HepG2 (cell line): Measurements from ENCODE around the gene NPEPL1. TPM values are rescaled to one million over a fixed set of nuclear protein-coding genes. Genes with fewer than 3 reads are reported as not detected.

Source experiments
- CEBPG ChIP-seq: IDR thresholded peaks from 2 replicates; pipeline ENCODE4 v1.6.1; 2016
- DRAP1 ChIP-seq: IDR thresholded peaks from 2 replicates; pipeline ENCODE4 v1.6.1; 2016; ENCODE audit warnings: missing genetic modification reagents, missing compliant biosample characterization
- GLI4 ChIP-seq: sonication (generic); formaldehyde crosslinking; IDR thresholded peaks from 2 replicates; pipeline ENCODE4 v1.5.1; 2020; ENCODE audit warnings: missing genetic modification reagents, mild to moderate bottlenecking, moderate library complexity, borderline replicate concordance
- GTF2F1 ChIP-seq: fragments of 150-350 bp; IDR thresholded peaks from 2 replicates; pipeline ENCODE4 v1.6.1; 2014; ENCODE audit warnings: low read length
- HOXA7 ChIP-seq: sonication (generic); formaldehyde crosslinking; IDR thresholded peaks from 2 replicates; pipeline ENCODE4 v1.8.1; 2022; ENCODE audit warnings: mild to moderate bottlenecking, missing genetic modification reagents, moderate library complexity
- NR3C1 ChIP-seq: sonication (generic); formaldehyde crosslinking; IDR thresholded peaks from 2 replicates; pipeline ENCODE4 v1.4.0; 2020; ENCODE audit warnings: missing genetic modification reagents
- NRL ChIP-seq: sonication (generic); formaldehyde crosslinking; IDR thresholded peaks from 2 replicates; pipeline ENCODE4 v1.5.0; 2020; ENCODE audit warnings: missing genetic modification reagents, mild to moderate bottlenecking, moderate library complexity, borderline replicate concordance
- PITX1 ChIP-seq: sonication (generic); formaldehyde crosslinking; IDR thresholded peaks from 2 replicates; pipeline ENCODE4 v1.5.1; 2020; ENCODE audit warnings: mild to moderate bottlenecking, missing genetic modification reagents
- SMAD3 ChIP-seq: sonication (generic); formaldehyde crosslinking; IDR thresholded peaks from 2 replicates; pipeline ENCODE4 v1.4.0; 2020; ENCODE audit warnings: missing genetic modification reagents
- SNAPC2 ChIP-seq: sonication (generic); formaldehyde crosslinking; IDR thresholded peaks from 2 replicates; pipeline ENCODE4 v1.8.1; 2022; ENCODE audit warnings: mild to moderate bottlenecking, missing genetic modification reagents
- SNRNP70 ChIP-seq: fragments of 200-400 bp; formaldehyde crosslinking; IDR thresholded peaks from 2 replicates; pipeline ENCODE4 v1.6.1; 2017; ENCODE audit warnings: mild to moderate bottlenecking, low read depth, low read length, moderate library complexity
- TBP ChIP-seq: sonication (generic); formaldehyde crosslinking; IDR thresholded peaks from 2 replicates; pipeline ENCODE4 v1.5.0; 2020; ENCODE audit warnings: missing genetic modification reagents
- TOPORS ChIP-seq: sonication (generic); formaldehyde crosslinking; IDR thresholded peaks from 2 replicates; pipeline ENCODE4 v1.8.0; 2023; ENCODE audit warnings: mild to moderate bottlenecking, missing genetic modification reagents
- ZNF12 ChIP-seq: sonication (generic); formaldehyde crosslinking; IDR thresholded peaks from 2 replicates; pipeline ENCODE4 v1.5.0; 2020; ENCODE audit warnings: missing genetic modification reagents
- ZNF260 ChIP-seq: sonication (generic); formaldehyde crosslinking; IDR thresholded peaks from 2 replicates; pipeline ENCODE4 v1.4.0; 2020; ENCODE audit warnings: missing genetic modification reagents, low read depth, mild to moderate bottlenecking, borderline replicate concordance
- ZNF451 ChIP-seq: sonication (generic); formaldehyde crosslinking; IDR thresholded peaks from 2 replicates; pipeline ENCODE4 v1.5.0; 2020; ENCODE audit warnings: mild to moderate bottlenecking, missing genetic modification reagents
- ZNF530 ChIP-seq: sonication (generic); formaldehyde crosslinking; IDR thresholded peaks from 2 replicates; pipeline ENCODE4 v1.5.0; 2020; ENCODE audit warnings: low read depth, mild to moderate bottlenecking, missing genetic modification reagents
- ZNF567 ChIP-seq: sonication (generic); formaldehyde crosslinking; IDR thresholded peaks from 2 replicates; pipeline ENCODE4 v1.8.1; 2023; ENCODE audit warnings: mild to moderate bottlenecking, missing genetic modification reagents, borderline replicate concordance
- ZNF580 ChIP-seq: IDR thresholded peaks from 2 replicates; pipeline ENCODE4 v1.6.1; 2016; ENCODE audit warnings: low read depth, borderline replicate concordance
- ZNF614 ChIP-seq: IDR thresholded peaks from 2 replicates; pipeline ENCODE4 v1.6.1; 2018; ENCODE audit warnings: missing biosample characterization, missing genetic modification reagents, inconsistent platforms, borderline replicate concordance
- polyA plus RNA-seq, 8 experiments: library from polyadenylated mRNA; depleted of rRNA in 3 of 8; stranded (reverse) in 7 of 8; unstranded in 1 of 8; fragments of >200 nt; fragmentation: Illumina TruSeq in 4 of 8; extraction: Trizol in 4 of 8; gene quantifications; 2 replicates each; pipeline versions ENCODE4 v1.2.1 to v1.2.3, GENCODE V29; 2011 to 2016; ENCODE audit warnings: low read depth in 4 of 8, missing spikeins in 1 of 8, mixed read lengths in 1 of 8; ENCODE audit not compliant: insufficient read depth in 1 of 8
- total RNA-seq, 5 experiments: library from RNA; depleted of rRNA; stranded (reverse); fragments of >200 nt; fragmentation: Illumina TruSeq; extraction: Trizol; gene quantifications; 2 replicates each; pipeline ENCODE4 v1.2.3, GENCODE V29; 2016; ENCODE audit warnings: low read depth in 1 of 5
- TF ChIP-seq, protein P1 (sequence below): sonication (generic); formaldehyde crosslinking; IDR thresholded peaks from 2 replicates; pipeline ENCODE4 v1.4.0; 2020; ENCODE audit warnings: missing genetic modification reagents
- TF ChIP-seq, protein P2 (sequence below): sonication (generic); formaldehyde crosslinking; IDR thresholded peaks from 2 replicates; pipeline ENCODE4 v1.8.0; 2022; ENCODE audit warnings: mild to moderate bottlenecking, missing genetic modification reagents; ENCODE audit not compliant: insufficient replicate concordance
- TF ChIP-seq, protein P3 (sequence below): IDR thresholded peaks from 2 replicates; pipeline ENCODE4 v1.6.1; 2016; ENCODE audit warnings: low read depth, control low read depth

The NPEPL1 gene
- total and polyA plus RNA-seq, 2 of the 13 experiments (the other 11 are each of a cell fraction or from before 2014, with no cell fraction given): 4.1 to 7.5 TPM

DNA sequence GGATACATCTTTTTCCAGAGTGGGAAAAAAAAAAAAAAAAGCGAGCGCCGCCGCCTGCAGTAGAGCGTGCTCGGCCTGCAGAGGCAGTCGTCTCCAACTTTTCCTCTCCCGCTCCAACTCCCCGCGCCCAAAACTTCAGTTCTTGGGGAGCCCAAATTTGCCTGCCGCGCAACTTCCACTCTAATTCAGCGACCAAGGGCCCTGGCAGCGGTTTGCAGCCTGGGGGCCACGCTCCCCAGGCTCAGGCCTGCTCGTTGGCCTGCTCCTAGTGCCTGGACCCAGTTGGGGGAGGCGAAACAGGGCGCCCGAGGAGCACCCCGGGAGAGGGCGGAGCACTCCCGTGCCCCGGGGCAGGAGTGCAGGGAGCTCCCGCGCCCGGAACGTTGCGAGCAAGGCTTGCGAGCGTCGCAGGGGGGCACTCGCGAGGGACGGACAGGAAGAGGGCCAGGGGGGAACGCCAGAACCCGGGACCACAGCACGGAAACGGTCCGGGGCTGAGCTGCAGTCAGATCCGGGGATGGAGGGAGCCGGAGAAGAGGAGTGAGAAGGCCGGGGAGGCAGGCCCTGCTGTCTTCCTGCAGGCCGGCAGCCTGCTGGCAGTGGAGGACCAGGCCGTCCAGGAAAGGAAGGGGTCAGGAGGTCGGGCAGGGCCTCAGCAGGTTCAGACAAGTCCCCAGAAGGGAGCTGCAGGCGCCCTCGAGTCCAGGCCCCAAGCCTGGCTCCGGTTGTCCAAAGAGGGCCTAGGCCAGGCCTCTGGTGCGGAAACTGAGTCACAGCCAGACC lies 41.6 kb upstream of the NPEPL1 start, which contains the start of gene STX16 (continued):
- TF ChIP-seq ZNF451 (CRISPR knock-in tag) (peak; percentile 99), ZNF567 (peak; percentile 99), SMAD3 (CRISPR knock-in tag) (peak; percentile 100), SNAPC2 (peak; percentile 97), GTF2F1 (peak; percentile 89), ZNF580 (CRISPR knock-in tag) (peak; percentile 99), ZNF530 (CRISPR knock-in tag) (peak; percentile 95; the same call in 1 of the 2 replicates), SNRNP70 (no peak), PITX1 (CRISPR knock-in tag) (peak; percentile 95), TOPORS (CRISPR knock-in tag) (peak; percentile 98), ZNF12 (CRISPR knock-in tag) (peak; percentile 95), CEBPG (peak; percentile 75), HOXA7 (CRISPR knock-in tag) (peak; percentile 97), ZNF614 (CRISPR knock-in tag) (peak; percentile 99), ZNF260 (CRISPR knock-in tag) (peak; percentile 64; the same call in 1 of the 2 replicates), DRAP1 (CRISPR knock-in tag) (peak; percentile 82; the same call in 1 of the 2 replicates), TBP (CRISPR knock-in tag) (peak; percentile 94), NR3C1 (CRISPR knock-in tag) (no peak; the same call in none of the 2 replicates), GLI4 (peak; percentile 84), NRL (CRISPR knock-in tag) (peak; percentile 99)
- TF ChIP-seq, protein P1, sequence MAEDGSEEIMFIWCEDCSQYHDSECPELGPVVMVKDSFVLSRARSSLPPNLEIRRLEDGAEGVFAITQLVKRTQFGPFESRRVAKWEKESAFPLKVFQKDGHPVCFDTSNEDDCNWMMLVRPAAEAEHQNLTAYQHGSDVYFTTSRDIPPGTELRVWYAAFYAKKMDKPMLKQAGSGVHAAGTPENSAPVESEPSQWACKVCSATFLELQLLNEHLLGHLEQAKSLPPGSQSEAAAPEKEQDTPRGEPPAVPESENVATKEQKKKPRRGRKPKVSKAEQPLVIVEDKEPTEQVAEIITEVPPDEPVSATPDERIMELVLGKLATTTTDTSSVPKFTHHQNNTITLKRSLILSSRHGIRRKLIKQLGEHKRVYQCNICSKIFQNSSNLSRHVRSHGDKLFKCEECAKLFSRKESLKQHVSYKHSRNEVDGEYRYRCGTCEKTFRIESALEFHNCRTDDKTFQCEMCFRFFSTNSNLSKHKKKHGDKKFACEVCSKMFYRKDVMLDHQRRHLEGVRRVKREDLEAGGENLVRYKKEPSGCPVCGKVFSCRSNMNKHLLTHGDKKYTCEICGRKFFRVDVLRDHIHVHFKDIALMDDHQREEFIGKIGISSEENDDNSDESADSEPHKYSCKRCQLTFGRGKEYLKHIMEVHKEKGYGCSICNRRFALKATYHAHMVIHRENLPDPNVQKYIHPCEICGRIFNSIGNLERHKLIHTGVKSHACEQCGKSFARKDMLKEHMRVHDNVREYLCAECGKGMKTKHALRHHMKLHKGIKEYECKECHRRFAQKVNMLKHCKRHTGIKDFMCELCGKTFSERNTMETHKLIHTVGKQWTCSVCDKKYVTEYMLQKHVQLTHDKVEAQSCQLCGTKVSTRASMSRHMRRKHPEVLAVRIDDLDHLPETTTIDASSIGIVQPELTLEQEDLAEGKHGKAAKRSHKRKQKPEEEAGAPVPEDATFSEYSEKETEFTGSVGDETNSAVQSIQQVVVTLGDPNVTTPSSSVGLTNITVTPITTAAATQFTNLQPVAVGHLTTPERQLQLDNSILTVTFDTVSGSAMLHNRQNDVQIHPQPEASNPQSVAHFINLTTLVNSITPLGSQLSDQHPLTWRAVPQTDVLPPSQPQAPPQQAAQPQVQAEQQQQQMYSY (CRISPR knock-in tag): peak; percentile 52; the same call in 1 of the 2 replicates
- TF ChIP-seq, protein P2, sequence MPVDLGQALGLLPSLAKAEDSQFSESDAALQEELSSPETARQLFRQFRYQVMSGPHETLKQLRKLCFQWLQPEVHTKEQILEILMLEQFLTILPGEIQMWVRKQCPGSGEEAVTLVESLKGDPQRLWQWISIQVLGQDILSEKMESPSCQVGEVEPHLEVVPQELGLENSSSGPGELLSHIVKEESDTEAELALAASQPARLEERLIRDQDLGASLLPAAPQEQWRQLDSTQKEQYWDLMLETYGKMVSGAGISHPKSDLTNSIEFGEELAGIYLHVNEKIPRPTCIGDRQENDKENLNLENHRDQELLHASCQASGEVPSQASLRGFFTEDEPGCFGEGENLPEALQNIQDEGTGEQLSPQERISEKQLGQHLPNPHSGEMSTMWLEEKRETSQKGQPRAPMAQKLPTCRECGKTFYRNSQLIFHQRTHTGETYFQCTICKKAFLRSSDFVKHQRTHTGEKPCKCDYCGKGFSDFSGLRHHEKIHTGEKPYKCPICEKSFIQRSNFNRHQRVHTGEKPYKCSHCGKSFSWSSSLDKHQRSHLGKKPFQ (CRISPR knock-in tag): peak; percentile 83
- TF ChIP-seq, protein P3, sequence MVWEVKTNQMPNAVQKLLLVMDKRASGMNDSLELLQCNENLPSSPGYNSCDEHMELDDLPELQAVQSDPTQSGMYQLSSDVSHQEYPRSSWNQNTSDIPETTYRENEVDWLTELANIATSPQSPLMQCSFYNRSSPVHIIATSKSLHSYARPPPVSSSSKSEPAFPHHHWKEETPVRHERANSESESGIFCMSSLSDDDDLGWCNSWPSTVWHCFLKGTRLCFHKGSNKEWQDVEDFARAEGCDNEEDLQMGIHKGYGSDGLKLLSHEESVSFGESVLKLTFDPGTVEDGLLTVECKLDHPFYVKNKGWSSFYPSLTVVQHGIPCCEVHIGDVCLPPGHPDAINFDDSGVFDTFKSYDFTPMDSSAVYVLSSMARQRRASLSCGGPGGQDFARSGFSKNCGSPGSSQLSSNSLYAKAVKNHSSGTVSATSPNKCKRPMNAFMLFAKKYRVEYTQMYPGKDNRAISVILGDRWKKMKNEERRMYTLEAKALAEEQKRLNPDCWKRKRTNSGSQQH (CRISPR knock-in tag): peak; percentile 99
